Fibroblast of lung (primary cell): ENCODE measurements around the gene SNX13.

Experiments used
- EZH2 ChIP-seq: IDR thresholded peaks from 2 replicates; pipeline ENCODE4 v1.5.1; 2012; ENCODE audit warnings: low read length, control low read depth, mild to moderate bottlenecking; ENCODE audit errors: missing control alignments
- TF ChIP-seq, protein P1 (sequence below), 2 donors: IDR thresholded peaks in 1 of 2; conservative IDR thresholded peaks in 1 of 2; 1 replicate in 1 of 2; 2 replicates in 1 of 2; pipeline ENCODE4 v1.5.1; 2011 to 2012; ENCODE audit warnings: low read length in 2 of 2, control low read depth in 1 of 2, inconsistent platforms in 1 of 2, low read depth in 1 of 2, mild to moderate bottlenecking in 1 of 2

DNA sequence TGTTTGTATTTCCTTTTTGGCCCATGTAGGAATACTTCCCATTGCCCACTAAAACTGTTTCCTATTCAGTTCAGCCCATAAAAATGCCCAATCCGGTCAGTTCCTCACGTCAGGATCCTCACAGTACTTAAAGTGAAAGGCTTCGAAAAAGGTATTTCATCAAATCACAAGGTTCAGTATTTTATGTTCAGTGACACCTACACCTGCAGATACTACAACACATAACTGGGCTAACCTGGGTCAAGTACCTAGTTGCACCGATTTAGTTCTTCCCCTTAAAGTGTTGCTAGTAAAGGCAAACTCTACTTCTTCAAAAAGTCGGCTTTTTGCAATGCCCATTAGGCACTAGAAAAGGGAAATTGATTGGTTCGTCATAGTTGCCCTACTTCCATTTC, 1.1 kb downstream of the SNX13 start:
- TF ChIP-seq, protein P1, sequence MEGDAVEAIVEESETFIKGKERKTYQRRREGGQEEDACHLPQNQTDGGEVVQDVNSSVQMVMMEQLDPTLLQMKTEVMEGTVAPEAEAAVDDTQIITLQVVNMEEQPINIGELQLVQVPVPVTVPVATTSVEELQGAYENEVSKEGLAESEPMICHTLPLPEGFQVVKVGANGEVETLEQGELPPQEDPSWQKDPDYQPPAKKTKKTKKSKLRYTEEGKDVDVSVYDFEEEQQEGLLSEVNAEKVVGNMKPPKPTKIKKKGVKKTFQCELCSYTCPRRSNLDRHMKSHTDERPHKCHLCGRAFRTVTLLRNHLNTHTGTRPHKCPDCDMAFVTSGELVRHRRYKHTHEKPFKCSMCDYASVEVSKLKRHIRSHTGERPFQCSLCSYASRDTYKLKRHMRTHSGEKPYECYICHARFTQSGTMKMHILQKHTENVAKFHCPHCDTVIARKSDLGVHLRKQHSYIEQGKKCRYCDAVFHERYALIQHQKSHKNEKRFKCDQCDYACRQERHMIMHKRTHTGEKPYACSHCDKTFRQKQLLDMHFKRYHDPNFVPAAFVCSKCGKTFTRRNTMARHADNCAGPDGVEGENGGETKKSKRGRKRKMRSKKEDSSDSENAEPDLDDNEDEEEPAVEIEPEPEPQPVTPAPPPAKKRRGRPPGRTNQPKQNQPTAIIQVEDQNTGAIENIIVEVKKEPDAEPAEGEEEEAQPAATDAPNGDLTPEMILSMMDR (conservative IDR thresholded peaks at IDR 0.05 in 1 of 2, IDR thresholded peaks at IDR 0.05 in 1 of 2; ENCODE audit: low read depth in 1 of 2, low read length in 2 of 2) = no peak
- TF ChIP-seq EZH2 = no peak
